ENCODE measurements around the gene SYNGR4. TPM values are rescaled to one million over a fixed set of nuclear protein-coding genes. Genes with fewer than 3 reads are reported as not detected.
"Not testable (repeated sequence)": the region's sequence is repeated elsewhere in the genome, so short reads cannot be mapped to it uniquely, and the experiment has no call there.

SYNGR4 gene, protein sequence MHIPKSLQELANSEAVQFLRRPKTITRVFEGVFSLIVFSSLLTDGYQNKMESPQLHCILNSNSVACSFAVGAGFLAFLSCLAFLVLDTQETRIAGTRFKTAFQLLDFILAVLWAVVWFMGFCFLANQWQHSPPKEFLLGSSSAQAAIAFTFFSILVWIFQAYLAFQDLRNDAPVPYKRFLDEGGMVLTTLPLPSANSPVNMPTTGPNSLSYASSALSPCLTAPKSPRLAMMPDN
- total RNA-seq: under 1 TPM; 0.25 to 0.34 TPM

DNA sequence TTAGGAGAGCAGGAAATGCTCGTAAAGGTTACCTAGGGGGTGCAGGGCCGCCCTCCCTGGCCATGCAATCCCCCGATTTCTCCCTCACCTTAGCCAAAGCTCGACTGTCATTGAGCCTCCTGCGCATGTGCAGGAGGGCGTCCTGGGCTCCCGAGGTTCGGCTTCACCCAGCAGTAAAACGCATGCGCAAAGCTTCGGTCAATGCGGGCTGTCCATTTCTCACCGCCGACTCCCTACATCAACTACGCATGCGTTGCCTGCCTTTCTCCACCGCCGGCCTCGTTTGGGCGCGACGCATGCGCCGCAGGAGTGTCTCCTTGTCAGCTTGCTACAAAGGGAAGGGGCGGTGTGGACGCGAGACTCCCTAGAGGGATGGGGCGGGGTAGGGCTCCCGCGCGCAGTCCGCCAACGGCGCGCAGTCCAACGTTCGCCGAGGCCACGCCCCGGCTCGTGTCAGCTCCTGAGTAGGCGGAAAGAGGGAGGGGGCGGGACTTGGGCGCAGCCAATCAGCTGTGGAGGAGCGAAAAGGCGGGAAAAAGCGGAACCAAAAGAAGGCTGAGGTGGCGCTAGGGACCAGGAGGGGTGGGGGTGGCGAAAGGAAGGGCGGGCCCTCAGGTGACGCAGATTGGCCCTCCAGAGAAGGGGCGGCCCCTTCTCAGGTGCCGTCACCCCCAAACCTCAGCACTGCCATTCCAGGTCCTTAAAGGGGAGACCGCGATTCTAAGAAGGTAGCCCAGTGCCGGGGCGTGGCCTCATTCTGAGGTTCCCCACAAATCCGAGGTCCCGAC, at the start of gene SYNGR4, which contains the start of gene TMEM143:
Gene SYNGR4 (plus strand): TSS at position 558 of the 788 bp plus-strand sequence. CDS start 1,476 bp downstream, outside the sequence.
Gene TMEM143 (minus strand): TSS at position 131 of the 788 bp plus-strand sequence. CDS start 20 bp downstream, at position 111.
- peaks cover 13% of the 10 kb centered on the region for H3K4me1 Mint-ChIP-seq (ENCODE audit: low read depth)
- no peaks in the 10 kb centered on the region for H3K9me3 Mint-ChIP-seq
- H3K27ac Mint-ChIP-seq: peak within 1 kb of the TSS; percentile 87
- H3K36me3 Mint-ChIP-seq (ENCODE audit: insufficient read depth in 2 of 2): peaks cover 0 to 1% of the 10 kb centered on the region in 2 donors
- H3K27me3 Mint-ChIP-seq (ENCODE audit: low read depth): no peaks in the 10 kb centered on the region
- peak; percentile 91 for ATAC-seq (replicated peaks in 1 of 2)
- peak within 1 kb of the TSS; percentile 91 to 93 for H3K4me3 Mint-ChIP-seq
- DNase-seq: peak; percentile 98 to 99

DNA sequence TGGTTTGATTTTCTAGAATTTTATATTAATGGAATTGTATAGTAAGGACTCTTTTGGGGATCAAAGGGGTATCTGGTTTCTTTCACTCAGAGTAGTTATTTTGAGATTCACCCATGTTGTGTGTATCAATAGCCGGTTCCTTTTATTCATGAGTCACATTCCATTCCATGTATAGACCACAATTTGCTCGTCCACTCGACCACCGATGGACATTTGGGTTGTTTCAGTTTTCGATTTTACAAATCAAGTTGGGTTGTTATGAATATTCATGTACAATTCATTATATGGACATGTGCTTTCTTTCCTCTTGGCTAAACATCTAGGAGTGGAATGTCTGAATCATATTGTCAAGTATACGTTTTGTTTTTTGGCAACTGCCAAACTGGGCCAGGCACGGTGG, 48.5 kb upstream of the SYNGR4 start:
- H3K9me3 Mint-ChIP-seq: no peaks in the 10 kb centered on the region
- peaks cover 12% of the 10 kb centered on the region for H3K4me1 Mint-ChIP-seq (ENCODE audit: low read depth)
- DNase-seq (no peak), ATAC-seq (replicated peaks in 1 of 2) (no peak)
- no peak overlapping the region for H3K27ac Mint-ChIP-seq
- no peaks in the 10 kb centered on the region for H3K36me3 Mint-ChIP-seq (ENCODE audit: insufficient read depth in 2 of 2)
- H3K27me3 Mint-ChIP-seq (ENCODE audit: low read depth): no peaks in the 10 kb centered on the region
- no peak overlapping the region for H3K4me3 Mint-ChIP-seq

DNA sequence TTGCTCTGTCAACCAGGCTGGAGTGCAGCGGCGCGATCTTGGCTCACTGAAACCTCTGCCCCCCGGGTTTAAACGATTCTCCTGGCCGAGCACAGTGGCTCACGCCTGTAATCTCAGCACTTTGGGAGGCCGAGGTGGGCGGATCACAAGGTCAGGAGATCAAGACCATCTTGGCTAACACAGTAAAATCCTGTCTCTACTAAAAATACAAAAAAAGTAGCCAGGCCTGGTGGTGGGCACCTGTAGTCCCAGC, 46.5 kb upstream of the SYNGR4 start:
- not testable (repeated sequence) for ATAC-seq (replicated peaks in 1 of 2); H3K27ac Mint-ChIP-seq; H3K36me3 Mint-ChIP-seq (ENCODE audit: insufficient read depth in 2 of 2); H3K9me3 Mint-ChIP-seq; H3K27me3 Mint-ChIP-seq (ENCODE audit: low read depth); H3K4me3 Mint-ChIP-seq; DNase-seq
- H3K4me1 Mint-ChIP-seq (ENCODE audit: low read depth): peaks cover 27% of the 10 kb centered on the region

DNA sequence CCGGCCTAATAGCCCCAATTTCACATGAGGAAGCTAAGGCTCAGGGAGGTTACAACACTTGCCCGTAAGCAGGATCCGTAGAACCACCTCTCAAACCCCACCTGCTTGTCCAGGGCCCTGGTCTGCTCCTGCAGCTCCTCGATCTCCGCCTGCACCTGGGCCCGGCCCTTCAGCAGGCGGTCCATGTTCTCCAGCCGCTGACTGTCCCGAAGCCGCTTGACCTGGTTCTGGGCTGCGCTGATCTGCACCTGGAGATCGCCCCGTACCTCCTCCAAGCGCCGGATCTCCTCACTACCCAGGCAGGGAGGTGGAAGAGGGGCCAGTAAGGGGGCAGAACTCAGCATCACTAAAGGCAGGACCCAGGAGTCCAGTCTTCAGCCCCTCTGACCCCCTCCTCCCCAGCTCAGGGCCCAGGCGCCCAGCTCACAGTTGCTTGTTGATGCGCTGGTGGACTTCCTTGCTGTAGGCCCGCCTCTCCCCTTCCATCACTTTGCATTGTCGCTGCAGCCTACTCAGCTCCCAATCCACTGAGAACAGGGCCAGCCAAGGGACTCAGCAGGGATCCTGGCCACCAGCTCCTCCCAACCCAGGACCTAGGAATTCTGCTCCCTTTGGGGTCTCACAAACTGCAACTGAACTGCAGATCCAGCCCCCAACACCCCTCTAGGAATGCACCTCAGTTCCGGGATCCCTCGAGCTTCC, 45.7 kb upstream of the SYNGR4 start:
- H3K27ac Mint-ChIP-seq: no peak overlapping the region
- no peak overlapping the region for H3K4me3 Mint-ChIP-seq
- peaks cover 35% of the 10 kb centered on the region for H3K4me1 Mint-ChIP-seq (ENCODE audit: low read depth)
- DNase-seq (no peak), ATAC-seq (replicated peaks in 1 of 2) (no peak)
- H3K27me3 Mint-ChIP-seq (ENCODE audit: low read depth): no peaks in the 10 kb centered on the region
- H3K36me3 Mint-ChIP-seq (ENCODE audit: insufficient read depth in 2 of 2): no peaks in the 10 kb centered on the region
- no peaks in the 10 kb centered on the region for H3K9me3 Mint-ChIP-seq

DNA sequence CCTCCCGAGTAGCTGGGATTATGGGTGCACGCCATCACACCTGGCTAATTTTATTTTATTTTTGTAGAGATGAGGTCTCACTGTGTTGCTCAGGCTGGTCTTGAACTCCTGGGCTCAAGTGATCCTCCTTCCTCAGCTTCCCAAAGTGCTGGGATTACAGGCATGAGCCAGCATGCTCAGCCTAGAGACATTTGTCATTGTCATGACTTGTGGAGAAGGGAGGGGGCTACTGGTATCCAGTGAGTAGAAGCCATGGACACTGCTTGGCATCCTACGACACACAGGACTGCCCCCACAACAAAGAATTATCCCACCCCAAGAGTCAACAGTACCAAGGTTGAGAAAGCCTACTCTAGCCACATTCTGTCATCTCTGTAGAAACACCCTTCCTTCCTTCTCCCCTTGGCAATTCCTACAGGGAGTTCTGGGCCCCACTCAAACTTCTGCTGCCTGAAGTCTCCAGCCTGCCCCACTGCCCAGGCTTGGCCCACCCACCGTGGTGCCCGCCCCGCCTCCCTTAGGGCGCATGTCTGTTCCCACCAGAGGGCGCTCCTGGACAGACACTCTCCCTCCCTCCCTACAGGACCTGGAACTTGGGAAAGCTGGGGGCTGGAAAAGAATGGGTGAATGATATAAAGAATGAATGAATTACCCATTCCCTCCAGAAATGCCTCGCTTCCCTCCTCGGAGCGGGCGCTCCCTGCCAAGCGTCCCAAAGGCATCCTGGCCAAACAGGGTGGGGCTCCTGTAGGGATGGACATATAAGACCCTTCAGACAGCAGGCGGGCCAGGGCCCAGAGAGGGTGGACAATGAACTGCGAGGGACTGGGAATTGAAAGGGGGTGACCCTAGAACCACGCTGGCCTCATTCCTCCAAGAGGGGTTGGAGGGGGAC, 44.3 kb upstream of the SYNGR4 start:
- Mint-ChIP-seq H3K9me3 (no peaks in the 10 kb centered on the region), H3K4me1 (ENCODE audit: low read depth) (peaks cover 49% of the 10 kb centered on the region), H3K27ac (no peak overlapping the region), H3K36me3 (ENCODE audit: insufficient read depth in 2 of 2) (no peaks in the 10 kb centered on the region), H3K27me3 (ENCODE audit: low read depth) (no peaks in the 10 kb centered on the region), H3K4me3 (peak overlapping the region; percentile 93 to 95)
- ATAC-seq (replicated peaks in 1 of 2) (peak; percentile 18 to 20), DNase-seq (peak; percentile 86)

DNA sequence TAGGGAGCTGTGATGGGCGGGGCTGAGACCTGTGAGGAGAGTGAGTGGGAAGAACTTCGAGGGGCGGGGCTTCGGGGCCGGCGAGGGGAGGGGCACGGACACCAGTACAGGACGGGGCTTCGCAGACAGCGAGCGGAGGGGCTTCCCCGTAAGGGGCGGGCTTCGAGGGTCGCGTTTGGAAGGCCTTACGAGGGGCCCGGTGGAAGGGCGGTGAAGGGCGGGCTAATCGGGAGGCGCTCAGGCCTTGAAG, 42.9 kb upstream of the SYNGR4 start:
- DNase-seq (peak; percentile 97 to 99), ATAC-seq (replicated peaks in 1 of 2) (peak; percentile 74 to 76)
- Mint-ChIP-seq H3K4me1 (ENCODE audit: low read depth) (peaks cover 62% of the 10 kb centered on the region), H3K9me3 (no peaks in the 10 kb centered on the region), H3K4me3 (peak overlapping the region; percentile 93 to 95), H3K27me3 (ENCODE audit: low read depth) (no peaks in the 10 kb centered on the region), H3K36me3 (ENCODE audit: insufficient read depth in 2 of 2) (peaks cover 2 to 6% of the 10 kb centered on the region in 2 donors), H3K27ac (peak overlapping the region; percentile 96)

DNA sequence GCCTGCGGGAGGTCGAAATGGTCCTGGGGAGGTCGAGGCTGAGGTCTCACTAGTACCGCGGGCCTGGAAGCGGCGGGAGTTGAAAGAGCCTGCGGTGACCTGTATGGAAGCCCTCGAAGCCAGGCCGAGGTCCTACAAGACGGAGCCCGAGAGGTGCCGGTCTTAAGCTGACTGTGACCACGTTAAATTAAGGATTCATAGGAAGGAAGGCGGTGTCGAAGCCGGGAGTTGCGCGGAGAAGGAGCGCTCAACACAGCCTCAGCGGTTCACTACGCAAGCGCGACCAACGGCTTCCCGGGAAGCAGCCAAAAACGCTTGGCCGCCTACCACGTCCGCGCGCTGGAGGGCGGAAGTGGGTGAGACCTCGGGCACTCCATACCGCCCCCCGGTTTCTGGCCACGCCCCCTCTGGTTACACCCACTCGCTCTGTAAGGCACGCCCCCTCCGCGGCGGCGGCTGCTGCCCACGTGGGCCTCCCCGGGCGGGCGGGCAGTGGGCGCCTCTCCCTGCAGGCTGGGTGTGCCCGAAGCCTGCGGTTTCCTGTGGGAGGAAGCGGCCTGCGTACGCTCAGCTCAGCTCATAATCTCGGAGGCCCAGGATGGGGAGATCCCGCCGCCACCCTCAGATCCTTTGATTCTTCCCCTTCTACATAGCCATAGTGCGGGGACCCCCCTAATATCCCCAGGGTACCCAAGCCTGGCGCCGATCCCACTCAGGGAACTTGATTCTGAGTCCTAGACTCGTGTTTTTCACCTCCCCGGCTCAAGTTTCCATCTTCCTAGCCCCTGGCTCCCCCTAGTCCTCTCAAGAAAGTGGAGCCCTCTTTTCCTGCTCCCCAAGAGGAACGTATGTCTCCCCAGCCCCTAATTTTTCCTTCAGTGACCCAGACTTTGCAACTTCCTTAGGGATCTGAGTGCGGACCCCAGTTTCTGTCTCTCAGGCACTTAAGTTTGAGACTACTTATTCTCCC, 42.3 kb upstream of the SYNGR4 start:
- H3K4me3 Mint-ChIP-seq: peak overlapping the region; percentile 93 to 95
- H3K9me3 Mint-ChIP-seq: no peaks in the 10 kb centered on the region
- H3K36me3 Mint-ChIP-seq (ENCODE audit: insufficient read depth in 2 of 2): peaks cover 2 to 6% of the 10 kb centered on the region in 2 donors
- peak overlapping the region; percentile 96 for H3K27ac Mint-ChIP-seq
- ATAC-seq (replicated peaks in 1 of 2): peak; percentile 71 to 74
- no peaks in the 10 kb centered on the region for H3K27me3 Mint-ChIP-seq (ENCODE audit: low read depth)
- peak; percentile 99 to 100 for DNase-seq
- H3K4me1 Mint-ChIP-seq (ENCODE audit: low read depth): peaks cover 68% of the 10 kb centered on the region

DNA sequence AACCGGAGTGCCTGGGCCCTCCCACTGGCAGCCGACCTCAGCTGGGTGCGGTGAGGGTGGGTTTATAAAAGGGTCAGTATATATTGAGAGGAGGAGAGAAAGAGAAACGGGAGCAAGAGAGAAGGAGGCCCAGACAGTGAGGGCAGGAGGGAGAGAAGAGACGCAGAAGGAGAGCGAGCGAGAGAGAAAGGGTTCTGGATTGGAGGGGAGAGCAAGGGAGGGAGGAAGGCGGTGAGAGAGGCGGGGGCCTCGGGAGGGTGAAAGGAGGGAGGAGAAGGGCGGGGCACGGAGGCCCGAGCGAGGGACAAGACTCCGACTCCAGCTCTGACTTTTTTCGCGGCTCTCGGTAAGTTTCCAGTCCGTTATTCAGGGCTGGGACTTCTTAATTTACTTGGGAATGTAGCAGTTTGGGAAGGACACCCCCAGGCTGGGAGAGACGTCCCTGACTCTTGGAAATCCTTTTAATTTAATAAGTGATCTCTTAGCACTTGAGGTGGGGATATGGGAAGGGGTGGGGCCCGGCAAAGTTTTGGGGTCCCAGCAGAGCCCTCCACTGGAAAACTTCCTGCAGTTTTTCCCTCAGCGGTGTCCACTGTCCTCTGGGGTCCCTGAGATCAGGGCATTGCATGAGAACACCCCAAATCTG, 38.8 kb upstream of the SYNGR4 start, which contains the start of gene EMP3:
Gene EMP3 (plus strand): TSS at position 288 of the 646 bp plus-strand sequence. CDS start 1,293 bp downstream, outside the sequence.
- ATAC-seq (replicated peaks in 1 of 2) (peak; percentile 39 to 44), DNase-seq (peak; percentile 86 to 91)
- Mint-ChIP-seq H3K27me3 (ENCODE audit: low read depth) (no peaks in the 10 kb centered on the region), H3K4me1 (ENCODE audit: low read depth) (peaks cover 90% of the 10 kb centered on the region), H3K4me3 (peak within 1 kb of the TSS; percentile 89 to 98), H3K9me3 (no peaks in the 10 kb centered on the region), H3K36me3 (ENCODE audit: insufficient read depth in 2 of 2) (peaks cover 17 to 25% of the 10 kb centered on the region in 2 donors), H3K27ac (peak within 1 kb of the TSS; percentile 95)

DNA sequence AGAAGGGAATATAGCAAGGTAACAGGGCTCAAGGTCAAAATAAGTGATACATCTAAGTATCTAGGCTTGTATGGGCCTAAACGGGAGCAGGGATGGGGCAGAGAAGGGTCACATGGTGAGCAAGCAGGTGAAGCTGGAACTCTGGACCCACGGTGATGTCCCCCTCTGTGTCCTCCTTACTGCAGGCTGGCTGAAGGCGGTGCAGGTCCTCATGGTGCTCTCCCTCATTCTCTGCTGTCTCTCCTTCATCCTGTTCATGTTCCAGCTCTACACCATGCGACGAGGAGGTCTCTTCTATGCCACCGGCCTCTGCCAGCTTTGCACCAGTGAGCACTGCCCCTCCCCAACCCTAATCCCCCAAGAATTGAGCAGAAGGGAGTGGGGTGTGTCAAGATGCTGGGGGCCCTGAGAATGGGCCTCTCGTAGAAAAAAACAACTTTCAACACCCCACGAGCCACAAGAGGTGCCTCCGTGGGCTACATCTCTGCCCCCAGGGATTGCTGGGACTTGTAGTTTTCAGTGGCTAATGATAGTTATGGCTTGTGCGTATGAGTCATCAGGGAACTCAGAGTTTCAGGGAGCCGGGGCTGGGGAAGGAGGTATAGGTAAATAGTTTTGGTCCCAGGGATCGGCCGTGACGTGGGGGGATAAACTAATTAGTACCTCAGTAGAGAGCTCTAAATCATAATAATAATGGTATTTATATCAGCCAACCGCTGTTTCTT, 34.8 kb upstream of the SYNGR4 start:
- H3K9me3 Mint-ChIP-seq: no peaks in the 10 kb centered on the region
- peak overlapping the region; percentile 92 for H3K27ac Mint-ChIP-seq
- no peaks in the 10 kb centered on the region for H3K27me3 Mint-ChIP-seq (ENCODE audit: low read depth)
- ATAC-seq (replicated peaks in 1 of 2): no peak
- DNase-seq: peak; percentile 35 to 47
- peaks cover 19 to 35% of the 10 kb centered on the region in 2 donors for H3K36me3 Mint-ChIP-seq (ENCODE audit: insufficient read depth in 2 of 2)
- peaks cover 90% of the 10 kb centered on the region for H3K4me1 Mint-ChIP-seq (ENCODE audit: low read depth)
- peak overlapping the region; percentile 79 to 91 for H3K4me3 Mint-ChIP-seq

DNA sequence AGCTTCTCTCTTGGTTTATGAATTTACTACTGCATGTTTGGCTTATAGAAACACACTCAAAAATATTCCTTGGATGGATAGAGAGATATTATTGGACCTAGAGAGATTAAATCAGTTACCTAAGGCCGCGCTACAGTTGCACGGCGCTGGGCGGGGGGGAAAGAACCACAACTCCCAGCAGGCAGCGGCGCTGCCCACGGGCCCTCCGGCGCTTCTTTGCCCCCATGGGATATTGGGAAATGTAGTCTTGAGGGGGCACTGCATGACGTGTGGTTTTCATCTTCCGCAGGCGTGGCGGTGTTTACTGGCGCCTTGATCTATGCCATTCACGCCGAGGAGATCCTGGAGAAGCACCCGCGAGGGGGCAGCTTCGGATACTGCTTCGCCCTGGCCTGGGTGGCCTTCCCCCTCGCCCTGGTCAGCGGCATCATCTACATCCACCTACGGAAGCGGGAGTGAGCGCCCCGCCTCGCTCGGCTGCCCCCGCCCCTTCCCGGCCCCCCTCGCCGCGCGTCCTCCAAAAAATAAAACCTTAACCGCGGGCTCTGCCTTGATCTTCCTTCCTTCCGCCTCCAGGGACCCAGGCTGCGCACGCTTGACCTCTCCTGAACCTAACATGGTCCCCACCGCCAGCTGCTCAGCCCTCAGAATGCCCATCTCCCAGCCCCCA, 34.0 kb upstream of the SYNGR4 start:
- Mint-ChIP-seq H3K36me3 (ENCODE audit: insufficient read depth in 2 of 2) (peaks cover 18 to 35% of the 10 kb centered on the region in 2 donors), H3K4me3 (peak overlapping the region; percentile 79 to 91), H3K9me3 (no peaks in the 10 kb centered on the region), H3K27ac (peak overlapping the region; percentile 92), H3K4me1 (ENCODE audit: low read depth) (peaks cover 91% of the 10 kb centered on the region), H3K27me3 (ENCODE audit: low read depth) (no peaks in the 10 kb centered on the region)
- peak; percentile 30 to 35 for ATAC-seq (replicated peaks in 1 of 2)
- peak; percentile 85 to 86 for DNase-seq

DNA sequence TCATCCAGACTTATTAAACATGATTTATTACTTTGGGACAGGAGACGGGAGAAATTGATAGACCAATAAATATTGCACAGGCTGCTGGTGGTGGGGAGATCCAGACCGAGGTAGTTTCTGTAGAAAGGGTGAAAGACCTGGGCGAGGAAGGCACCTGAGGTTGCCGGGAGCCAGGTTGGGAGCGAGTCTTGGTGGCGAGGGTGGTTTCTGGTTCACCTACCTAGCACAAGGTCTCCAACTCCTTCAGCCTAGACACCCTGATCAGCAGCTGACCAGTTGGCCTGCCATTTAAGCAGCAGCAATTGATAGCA, 31.9 kb upstream of the SYNGR4 start:
- peaks cover 12 to 30% of the 10 kb centered on the region in 2 donors for H3K36me3 Mint-ChIP-seq (ENCODE audit: insufficient read depth in 2 of 2)
- DNase-seq (no peak), ATAC-seq (replicated peaks in 1 of 2) (no peak)
- no peaks in the 10 kb centered on the region for H3K27me3 Mint-ChIP-seq (ENCODE audit: low read depth)
- H3K27ac Mint-ChIP-seq: peak overlapping the region; percentile 95
- H3K4me1 Mint-ChIP-seq (ENCODE audit: low read depth): peaks cover 70% of the 10 kb centered on the region
- H3K9me3 Mint-ChIP-seq: no peaks in the 10 kb centered on the region
- H3K4me3 Mint-ChIP-seq: peak overlapping the region; percentile 91 to 98
